Measurements from ENCODE around the gene KIF26B.

GRCh38 chr1:245311887-245312536, 157.2 kb downstream of the KIF26B start:
- TF ChIP-seq CTCF (IDR thresholded peaks at IDR 0.05; ENCODE audit: insufficient read depth, low read length, poor library complexity, severe bottlenecking) (no peak), EZH2phosphoT487 (conservative IDR thresholded peaks at IDR 0.05; ENCODE audit: low read length) (no peak)

Data from SU-DHL-6 (cell line).